GM19397 (cell line): Measurements from ENCODE around the gene PRKD2.
A peak's percentile ranks its signal among the peaks of the same experiment; 100 is the strongest.

Experiments
- ATAC-seq: cut with Tn5 transposase; IDR thresholded peaks from one replicate; pipeline ENCODE4 v1.9.1; 2021; ENCODE audit warnings: mild to moderate bottlenecking, moderate library complexity; ENCODE audit not compliant: unreplicated experiment

PRKD2 gene

DNA sequence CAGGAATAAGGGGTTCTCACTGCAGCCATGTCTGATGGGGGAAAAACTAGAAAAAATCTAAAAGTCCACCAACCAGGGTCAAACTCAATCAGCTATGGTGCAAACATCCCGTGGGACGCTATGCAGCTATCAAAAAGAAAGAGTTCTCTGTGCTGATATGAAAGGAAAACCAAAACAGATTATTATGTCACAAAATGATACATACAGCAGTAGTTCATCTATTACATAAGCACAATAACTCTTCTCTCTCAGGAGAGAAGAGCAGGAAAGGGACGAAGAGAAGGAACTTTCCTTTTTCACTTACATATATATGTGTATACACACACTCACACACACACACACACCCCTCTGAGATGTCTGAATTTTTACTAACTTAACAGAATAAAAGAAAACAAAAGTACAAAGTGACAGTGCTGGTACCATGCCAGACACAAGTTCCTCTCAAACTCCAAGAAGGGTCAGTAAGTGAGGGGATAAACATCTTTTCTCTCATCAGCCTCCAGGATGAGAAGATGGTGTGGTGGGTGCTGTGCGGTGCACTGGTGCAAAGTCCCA, 26.1 kb upstream of the PRKD2 start:
- no peak for ATAC-seq

DNA sequence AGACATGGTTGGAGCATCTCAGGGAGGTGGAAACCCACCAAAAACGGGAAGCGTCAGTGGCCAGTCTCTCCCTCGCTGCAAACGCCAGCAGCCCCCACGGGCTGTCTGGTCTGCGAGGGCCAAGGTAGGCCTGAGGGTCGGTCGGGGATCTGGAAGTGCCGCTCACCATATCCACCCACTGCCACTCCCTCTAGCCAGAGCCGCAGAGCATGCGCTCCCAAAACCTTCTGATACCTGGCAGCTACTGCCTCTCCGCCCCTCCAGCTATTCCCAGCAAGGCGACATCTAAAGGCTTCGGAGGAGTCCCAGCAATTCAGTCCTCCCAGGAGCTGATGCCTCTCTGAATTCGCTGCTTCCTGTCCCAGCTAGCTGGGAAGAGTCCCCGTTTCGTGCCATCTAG, 24.5 kb upstream of the PRKD2 start:
- ATAC-seq = no peak

DNA sequence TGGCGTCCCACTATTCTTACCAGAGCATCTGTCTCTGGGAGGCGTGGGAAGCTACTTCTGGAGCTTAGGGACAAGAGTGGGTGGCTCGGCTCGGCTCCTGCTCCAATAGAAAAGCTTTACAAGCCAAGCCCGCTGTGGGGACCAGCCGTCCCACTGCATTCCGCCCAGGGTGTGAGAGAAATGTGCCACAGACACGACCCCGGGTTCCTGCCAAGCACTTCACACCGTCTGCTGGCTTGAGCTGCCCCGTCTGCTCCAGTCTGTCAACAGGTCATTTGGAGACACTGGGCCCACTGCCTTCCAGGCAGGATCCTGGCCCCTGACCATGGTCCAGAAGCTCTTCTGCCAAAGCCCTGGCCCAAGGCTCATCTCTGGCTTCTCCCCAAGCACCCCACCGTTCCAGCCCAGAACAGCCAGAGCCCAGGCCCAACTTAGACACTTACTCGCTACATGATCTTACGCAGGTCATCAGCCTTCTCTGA, 22.4 kb upstream of the PRKD2 start:
- ATAC-seq = no peak

DNA sequence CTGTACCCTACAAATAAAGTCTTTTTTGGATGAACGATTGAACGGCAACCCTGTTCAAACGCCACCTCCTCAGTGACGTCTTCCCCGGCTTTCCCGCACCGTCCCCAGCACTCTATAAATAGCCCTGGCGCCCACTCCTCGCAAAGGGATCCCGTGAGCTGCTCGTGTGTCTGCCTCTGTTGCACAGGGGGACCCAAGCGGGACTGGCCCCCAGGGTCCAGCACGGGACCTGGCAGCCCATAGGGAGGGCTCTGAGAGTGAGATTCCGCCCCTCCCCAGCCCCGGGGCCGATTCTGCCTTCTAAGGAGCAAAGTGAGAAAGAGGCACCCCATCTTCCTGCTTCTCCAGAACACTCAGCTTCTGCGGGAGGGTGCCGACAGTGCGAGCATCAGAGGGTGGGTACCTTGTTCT, 20.9 kb upstream of the PRKD2 start:
- ATAC-seq = no peak

DNA sequence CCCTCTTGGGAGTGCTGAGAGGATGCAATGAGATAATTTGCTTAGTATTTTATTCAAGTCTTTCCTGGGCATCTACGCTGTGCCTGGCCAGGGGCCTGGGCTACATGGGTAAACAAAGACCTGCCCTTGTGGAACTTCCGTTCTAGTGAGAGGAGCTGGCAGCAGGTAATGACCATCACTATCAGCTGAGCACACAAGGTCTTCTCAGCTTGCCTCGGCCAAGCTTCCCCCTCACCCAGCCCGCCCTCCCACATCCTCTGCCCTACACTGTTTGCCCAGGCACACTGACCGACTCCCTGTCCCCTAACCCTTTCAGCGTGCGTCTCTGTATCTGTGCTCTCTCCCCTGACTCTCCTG, 20.4 kb upstream of the PRKD2 start:
- no peak for ATAC-seq

DNA sequence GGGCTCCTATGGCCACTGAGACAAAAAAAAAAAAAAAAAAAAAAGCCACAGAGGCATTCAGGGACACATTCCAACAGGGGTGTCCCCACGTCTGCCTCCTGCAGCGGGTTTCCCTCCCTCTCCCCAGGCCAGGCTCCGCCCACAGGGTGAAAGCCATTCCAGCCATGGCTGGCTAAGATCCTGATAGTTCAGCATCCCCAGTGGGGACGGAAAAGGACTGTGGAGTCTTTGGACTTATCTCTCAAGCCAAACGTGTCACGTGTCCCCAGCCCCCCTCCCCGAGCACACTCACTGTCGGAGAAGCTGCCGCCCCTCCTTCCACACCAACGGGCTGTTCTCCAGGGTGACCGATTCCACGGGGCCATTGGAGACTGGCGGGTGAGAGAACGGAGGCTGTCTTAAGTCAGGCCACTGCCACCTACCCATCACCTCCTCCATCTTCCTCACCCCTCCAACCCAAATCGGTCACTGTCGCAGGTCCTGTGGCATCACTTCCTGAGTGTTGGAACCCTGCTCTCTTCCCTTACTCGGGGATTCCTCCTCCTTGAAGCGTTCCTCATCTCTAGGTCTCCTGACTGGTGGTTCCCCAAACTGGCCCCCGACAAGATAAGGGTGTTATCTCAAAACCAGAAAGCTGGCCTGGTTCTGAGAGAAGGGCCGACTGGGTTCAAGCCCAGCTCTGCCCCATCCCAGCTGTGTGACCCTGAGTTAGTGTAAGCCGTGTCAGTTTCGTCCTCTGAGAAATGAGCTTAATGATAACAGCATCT, 19.8 kb upstream of the PRKD2 start:
- ATAC-seq = no peak

DNA sequence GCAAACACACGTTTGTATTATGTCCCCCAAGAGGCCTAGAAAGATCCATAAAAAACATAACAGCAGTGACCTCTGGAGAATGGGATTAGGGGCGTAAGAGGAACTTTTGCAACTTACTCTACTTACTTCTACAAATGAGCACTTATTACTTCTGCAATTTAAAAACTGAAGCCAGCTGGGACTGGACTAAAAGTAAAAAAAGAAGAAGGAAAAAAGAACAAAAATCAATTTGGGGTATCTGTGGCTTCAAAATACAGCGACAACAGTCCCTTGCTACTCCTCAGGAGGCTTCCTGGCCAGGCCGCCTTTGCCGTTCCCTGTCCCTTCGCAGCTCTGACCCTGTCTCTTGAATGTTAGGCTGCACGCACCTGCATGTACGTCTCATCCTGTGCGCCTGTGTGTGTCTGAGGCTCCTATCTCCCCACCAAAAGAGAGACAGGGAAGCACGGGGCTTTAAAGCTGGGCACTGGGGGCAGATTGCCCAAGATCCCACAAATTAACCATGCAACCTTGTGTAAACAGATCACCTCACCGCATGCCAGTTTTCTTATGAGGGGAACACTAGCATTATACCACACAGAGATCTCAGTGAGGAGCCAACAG, 16.9 kb upstream of the PRKD2 start:
- no peak for ATAC-seq

DNA sequence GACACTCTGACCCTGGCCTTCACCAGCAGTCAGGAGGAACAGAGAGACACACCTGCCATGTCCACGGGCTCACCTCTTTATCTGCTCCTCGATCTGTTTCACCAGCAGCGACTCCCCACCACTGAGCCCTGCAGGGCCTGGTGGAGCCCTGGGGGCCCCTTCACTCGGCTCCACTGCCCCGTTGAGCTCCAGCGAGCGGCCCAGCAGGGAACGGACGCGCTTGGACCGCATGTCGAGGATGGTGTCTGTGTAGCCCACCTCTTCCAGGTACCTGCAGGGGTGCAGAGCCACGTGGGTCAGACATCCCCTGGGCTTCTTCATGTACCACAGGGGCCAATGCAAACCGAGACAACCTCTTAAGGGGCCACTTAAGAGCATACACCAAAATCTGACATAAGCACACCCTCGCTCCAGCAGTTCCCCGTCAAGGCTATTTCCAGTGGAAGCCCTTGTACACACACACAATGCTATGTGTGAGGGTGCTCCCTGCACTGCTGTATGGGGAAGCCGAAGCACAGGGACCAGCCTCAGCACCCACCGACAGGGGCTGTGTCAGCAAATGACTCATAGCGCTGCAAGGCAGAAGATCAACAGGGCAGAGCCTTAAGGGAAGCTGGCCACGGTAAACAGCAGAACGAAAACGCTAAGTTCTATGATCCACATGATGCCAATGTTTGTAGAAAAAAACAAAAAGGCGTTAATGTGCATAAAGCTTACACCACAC, 16.2 kb upstream of the PRKD2 start:
- no peak for ATAC-seq

DNA sequence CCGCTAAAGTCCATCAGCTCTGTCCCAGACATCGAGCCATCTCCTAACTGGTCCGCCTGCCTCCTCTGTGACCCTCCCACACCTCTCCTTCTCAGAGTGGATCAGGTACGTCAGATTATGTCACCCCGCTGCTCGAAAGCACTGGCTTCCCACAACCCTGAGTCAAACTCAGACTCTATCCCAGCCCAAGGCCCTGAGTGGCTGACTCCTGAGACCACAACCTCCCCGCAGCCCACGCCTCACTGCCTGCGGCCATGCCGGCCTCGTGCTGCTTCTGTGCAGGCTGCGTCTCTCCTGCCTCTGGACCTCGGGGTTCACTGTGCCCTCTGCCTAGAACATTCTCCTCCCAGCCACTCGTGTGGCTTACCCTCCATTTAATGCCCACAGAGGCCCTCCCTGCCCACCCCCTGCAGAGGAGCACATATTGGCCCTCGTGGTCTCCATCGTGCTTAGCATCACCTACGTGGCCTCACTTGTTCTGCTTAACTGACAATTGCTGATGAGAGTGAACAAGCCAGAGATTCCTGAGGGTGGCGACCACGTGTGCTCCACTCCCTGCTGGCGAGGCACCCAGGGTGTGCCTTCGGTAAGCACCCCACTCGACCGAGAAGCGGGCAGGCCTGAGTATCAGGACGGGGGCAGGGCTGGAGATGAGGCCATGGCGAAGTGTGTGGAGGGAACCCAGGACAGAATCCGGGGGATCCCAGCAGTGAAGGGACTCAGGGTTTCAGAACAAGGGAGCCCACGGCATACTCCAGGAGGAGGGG, 15.4 kb upstream of the PRKD2 start:
- no peak for ATAC-seq

DNA sequence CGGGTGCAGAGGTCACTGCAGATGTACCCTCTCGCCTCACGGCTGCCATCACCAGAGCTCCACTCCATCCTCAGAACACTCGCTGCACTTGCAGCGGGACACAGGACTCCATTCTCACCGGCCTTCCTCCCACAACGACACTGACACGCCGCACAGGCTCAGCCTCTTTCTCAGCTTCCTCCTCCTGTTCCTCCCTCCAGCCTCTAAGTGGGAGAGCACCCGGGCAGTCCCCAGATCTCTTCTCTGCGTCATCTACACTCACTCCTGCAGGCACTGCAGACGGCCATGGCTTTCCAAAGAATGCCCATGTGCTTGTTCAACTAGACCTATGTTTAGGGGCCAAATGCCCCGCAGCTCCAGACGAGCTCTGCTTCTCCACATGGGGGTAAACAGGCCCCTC, 14.7 kb upstream of the PRKD2 start:
- ATAC-seq = no peak

DNA sequence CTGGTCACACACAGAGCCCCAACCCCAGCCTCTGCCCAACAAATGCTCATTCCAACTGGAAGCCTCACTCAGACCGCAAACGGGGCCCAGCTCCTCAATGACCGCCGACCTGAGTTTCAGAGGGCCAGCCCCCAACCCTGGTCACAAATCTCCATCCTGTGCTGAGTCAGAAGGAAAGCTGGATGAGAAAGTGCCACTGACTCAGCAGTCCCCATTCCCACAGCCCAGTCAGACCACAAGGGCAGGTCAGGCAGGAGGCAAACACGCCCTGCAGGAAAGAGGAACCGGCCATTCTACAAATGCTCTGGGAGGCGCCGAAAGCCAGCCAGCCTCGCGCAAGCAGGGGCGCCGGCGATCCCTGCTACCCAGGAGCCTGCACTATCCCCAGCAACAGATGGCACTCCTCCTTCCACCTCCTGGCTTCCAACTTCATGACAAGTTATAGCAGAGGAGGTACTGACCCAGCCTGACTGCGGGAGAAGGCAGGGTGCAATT, 14.1 kb upstream of the PRKD2 start:
- no peak for ATAC-seq

DNA sequence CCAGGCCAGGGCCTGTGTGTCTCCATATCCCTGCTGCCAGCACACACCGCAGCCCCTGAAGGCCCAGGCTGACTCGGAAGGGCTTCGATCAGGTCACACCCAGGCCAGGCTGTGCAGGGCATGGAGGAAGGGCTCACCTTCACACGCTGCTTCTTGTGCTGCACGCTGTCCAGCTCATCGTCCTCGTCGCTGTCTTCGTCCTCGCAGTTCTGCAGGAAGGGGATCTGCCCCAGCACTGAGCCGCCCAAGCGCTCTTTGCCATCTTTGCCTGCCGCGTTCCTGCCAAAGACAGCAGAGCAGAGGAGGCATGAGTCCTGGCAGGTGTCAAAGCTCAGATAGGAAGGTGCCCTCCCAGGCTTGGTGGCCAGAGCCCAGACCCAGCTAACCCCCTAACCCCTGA, 13.7 kb upstream of the PRKD2 start:
- ATAC-seq = no peak

DNA sequence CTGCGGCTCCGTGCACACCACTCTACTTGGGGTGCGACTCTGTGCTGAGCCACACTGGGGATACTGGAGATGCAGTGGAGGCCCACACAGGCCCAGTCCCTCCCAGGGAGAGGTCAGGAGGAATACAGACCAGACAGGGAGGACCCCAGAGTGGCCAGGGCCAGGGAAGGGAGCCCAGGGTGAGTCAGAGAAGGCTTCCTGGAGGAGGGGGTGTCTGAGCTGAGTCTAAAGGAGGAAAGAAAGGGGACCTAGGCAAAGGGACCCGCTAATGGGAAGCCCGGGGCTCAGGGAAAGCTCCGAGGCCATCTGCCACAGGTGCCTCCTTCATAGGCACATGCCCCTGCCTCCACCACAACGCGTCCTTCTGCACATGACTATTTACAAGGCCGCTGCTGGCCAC, 13.3 kb upstream of the PRKD2 start:
- no peak for ATAC-seq

DNA sequence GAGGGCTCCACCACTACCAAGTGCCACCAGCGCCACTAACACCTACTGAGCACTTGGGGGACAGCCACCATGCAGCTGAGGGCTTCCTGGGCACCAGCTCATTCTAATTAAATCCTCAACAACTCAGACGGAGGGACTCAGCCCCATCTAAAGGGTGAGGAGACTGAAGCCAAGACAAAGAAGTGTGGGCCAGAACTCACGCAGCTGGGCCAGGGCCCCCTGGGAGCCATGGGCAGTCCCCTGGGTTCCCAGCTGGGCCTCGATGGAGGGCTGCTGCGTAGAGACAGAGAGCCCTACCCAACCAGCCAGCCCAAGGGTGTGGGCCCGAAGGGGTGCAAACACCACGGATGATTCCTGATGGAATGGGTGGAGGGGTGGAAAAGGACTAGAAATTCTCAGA, 12.8 kb upstream of the PRKD2 start:
- ATAC-seq = no peak

DNA sequence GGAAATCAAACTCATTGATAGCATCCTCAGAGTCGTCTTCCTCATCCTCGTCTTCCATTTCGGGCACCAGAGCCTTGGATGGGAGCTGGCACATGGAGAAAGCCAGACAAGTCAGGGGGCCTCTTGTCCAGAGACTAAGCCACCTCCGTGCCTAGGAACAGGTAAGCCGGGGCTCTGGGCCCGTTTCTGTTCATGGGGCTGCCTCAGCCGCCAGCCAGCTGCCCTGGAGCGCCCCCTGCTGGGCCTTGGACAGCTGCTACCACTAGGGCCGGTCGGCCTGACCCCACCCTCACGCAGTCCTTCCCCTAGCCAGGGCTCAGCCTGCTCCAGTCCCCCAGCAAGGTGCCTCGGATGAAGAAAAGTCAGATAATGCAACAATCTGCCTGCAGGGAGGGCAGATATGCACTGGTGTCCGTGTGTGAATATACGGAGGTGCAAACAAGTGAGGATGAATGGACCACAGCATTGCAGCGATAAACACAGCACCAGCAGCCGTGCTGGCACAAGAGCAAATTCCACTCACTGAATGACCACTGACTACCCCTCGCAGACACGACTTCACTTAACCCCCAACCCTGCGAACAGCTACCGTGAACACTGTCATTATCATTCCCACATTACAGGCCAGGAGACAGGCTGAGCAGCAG, 11.9 kb upstream of the PRKD2 start:
- peak; percentile 45 for ATAC-seq

DNA sequence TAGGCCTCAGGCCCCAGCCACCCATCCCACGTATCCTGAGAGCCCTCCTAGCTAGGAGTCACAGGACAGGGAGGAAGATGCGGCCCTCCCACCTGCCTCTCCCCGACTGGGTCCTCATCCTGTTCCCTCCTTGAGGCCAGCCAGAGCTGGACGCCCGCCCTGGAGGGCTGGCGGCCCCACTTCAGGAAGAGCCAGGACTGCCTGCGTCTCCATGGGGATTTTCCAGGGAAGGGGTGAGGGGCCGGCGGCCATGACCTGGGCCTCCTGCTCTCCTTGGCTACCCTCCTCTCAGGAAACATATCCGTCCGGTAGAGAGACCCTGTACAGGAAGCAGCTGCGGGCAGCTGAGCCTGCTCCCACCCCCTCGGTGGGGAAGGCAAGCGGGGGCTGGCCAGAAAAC, 11.3 kb upstream of the PRKD2 start:
- no peak for ATAC-seq

DNA sequence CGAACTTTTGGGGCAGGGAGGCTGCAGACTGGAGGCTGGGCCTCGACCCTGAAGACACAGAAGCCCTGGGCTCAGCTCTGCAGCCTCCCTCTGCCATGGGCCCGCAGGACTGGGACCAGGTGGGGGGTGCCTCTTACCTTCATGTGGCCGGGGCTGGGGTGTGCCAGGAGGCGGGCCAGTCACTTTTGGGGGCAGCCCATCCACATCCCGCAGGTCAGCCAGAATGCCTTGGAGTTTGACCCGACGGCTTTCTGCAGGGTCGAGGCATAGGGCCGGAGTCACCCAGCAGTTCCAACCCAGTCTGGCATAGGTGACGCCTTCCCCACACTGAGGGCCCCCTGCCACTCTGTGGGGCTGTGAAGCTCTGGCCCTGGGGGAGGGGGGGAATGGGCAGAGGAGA, 10.8 kb upstream of the PRKD2 start:
- no peak for ATAC-seq

DNA sequence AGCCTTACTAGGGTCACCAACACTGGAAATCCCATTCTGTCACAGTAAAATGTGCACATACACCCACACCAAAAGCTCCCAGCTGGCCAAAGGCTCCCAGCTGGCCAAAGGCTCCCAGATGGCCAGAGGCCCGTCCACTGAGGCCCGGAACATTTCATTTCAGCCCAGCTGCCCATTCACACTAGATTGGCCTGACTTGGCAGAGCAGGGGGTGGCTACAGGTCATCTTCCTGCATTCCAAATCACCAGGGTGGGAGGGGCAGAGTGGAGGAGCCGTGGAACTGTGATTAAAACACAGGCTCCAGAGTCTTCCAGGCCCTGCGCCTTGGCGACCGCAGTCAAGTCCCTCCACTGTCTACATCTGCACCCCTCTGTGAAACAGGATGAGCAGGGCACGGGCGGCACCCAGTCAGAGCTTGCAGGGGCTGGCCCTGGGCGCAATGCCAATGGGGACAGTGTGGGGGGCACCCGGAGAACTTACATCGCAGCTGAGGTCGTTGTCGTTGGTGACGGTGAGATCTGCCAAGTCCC, 10.1 kb upstream of the PRKD2 start:
- ATAC-seq = no peak

DNA sequence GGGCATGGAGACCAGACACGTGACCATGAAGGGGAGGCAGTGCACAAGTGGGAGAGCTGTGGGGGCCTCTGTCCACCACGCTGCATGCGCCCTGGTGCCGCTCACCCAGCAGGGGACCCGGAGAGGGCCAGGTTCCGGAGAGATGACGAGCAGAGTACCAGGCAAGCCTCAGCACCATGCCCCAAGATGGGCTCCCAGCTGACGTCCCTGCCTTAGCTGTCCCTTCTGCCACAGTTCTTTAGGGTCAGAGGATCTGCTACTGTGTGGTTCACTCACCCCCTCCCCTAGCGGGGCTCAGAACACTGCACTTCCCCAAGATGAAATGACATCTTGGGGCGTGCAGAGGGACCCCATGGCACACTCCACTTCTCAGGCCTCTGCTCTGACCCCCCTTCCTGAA, 9.6 kb upstream of the PRKD2 start:
- ATAC-seq = no peak

DNA sequence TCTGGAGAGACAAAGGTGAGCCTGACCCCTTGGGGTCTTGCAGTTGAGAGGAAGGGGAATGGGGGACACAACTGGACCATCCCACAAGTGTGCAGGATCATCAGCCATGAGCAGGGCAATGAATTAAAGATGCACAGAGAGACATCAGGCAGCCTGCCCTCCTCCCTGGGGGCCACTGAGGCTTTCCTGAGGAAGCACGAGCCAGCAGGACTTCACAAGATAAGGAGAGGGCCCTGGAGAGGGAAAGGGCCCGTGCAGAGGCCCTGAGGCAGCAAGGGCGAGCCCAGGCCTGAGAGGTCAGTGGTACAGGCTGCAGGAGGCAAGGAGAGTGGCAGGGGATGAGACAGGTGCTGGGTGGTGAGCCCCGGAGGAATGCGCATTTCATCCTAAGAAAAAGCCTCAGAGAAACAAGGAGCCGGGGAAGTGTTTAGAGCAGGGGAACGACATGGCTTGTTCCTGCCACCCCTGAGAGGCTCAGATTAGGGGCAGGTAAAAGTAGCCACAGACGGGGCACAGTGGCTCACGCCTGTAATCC, 9.0 kb upstream of the PRKD2 start:
- no peak for ATAC-seq
